GM18867 (cell line): ENCODE data around the gene LPGAT1.

Source experiments
- ATAC-seq: cut with Tn5 transposase; IDR thresholded peaks from one replicate; pipeline ENCODE4 v1.9.1; 2021; ENCODE audit warnings: mild to moderate bottlenecking, moderate library complexity; ENCODE audit not compliant: unreplicated experiment

The LPGAT1 gene

DNA sequence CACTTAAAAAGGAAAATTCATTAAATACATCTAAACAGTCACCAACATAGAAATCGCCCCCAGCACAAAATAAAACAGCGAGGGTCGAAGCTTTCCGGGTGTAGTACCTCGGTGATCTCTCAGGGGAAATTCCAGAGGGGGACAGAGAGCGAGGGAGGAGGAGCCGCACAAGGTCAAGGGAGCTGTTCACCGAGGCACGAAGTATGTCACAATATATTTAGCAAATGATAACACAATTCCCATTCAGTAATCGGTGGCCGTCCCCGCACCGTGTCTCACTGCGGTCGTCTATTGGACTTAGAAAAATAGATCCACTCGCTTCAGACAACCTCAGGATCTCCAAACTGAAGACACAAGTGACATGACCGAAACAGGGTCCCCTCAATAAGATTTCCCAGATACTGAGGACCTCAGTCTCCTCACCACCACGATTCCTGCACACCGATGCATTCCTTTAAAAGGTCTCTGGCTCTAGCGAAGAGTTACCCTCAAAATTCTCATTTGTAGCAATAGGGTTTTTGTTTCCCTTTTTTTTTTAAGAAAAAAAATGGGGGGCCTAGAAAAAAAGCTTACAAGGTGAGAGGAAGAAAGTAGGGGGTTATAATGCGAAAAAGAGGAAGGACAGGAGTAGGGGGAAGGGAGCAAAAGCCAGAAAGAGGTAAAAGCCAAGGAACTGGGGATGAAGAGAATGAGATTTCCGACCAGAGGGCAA is 1.1 kb downstream of the LPGAT1 start:
- ATAC-seq, result no peak

- ATAC-seq, result no peak
Observed at GRCh38 chr1:211828584-211829342, 1.8 kb downstream of the LPGAT1 start.

DNA sequence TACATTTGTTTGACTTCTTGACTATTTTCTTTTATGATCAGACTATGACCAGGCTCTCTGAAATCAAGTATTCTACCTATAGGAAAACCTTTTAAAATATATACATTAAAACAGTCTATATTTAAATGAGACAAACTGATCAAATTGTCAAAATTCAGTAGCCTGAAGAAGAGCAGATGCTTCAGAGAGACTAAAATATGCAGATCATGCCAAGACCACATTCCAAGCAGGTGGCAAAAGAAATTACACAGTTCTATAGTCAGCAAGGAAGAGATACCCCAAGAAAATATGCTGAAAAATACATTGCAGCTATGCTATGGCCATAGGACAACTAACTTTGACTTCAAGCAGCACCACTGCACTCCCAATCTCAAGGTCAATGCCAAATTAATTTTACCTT is 3.5 kb downstream of the LPGAT1 start:
- ATAC-seq, result no peak

DNA sequence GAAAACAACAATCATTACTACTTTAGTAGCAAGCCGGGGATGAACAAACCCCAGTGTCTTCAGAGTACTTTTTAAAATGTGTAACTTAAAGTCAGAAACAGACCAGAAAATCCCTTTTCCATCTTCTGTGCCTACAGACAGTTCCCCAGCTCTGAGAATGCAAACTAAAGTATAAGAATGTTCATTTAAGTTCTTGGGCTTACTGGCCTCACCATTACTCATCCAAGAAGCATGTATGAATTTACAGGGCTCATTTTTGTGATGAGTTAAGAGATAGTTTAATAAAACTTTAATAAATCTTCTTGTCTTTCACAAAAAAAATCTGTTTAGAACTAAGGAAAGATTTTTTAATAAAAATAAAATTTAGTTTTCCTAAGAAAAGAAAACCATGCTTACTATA is 4.6 kb downstream of the LPGAT1 start:
- ATAC-seq, result no peak

- ATAC-seq, result no peak
Observed at GRCh38 chr1:211822677-211823407, 7.7 kb downstream of the LPGAT1 start.

- no peak for ATAC-seq
Observed at GRCh38 chr1:211816586-211816985, 14.0 kb downstream of the LPGAT1 start.

DNA sequence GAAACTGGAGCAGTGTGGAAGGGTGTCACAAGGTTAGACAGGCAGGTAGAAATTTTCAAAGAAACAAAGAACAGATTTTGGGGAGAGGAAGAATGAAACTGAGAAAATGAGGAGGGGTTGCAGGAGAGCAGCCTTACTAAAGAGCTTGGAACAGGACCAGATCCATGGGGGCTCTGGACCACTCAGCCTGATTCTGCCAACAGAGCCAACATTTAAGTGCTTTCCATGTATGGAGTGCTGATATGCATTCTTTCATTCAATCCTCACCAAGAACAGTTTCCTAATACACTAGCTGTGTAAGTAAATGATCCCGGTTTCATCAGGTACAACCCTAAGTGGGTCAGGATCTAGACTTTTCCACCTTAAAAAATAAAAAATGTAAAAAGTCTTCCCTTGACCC is 16.2 kb downstream of the LPGAT1 start:
- no peak for ATAC-seq

GRCh38 chr1:211813590-211813989 is 17.0 kb downstream of the LPGAT1 start:
- no peak for ATAC-seq

DNA sequence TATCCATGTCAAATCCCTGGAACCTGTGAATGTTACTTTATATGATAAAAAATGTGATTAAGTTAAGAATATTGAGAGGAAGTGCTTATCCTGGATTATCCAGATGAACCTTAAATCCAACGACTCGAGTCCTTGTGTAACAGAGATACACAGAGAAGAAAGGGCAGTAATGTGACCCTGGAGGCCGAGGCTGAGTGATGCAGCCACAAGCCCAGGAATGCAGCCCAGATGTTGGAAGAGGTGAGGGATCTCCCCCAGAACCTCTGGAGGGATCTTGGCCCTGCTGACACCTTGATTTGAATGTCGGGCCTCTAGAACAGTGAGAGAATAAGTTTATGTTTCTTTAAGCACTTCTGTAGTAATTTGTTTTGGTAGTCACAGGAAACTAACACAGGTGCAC is 18.0 kb downstream of the LPGAT1 start:
- ATAC-seq, result no peak

DNA sequence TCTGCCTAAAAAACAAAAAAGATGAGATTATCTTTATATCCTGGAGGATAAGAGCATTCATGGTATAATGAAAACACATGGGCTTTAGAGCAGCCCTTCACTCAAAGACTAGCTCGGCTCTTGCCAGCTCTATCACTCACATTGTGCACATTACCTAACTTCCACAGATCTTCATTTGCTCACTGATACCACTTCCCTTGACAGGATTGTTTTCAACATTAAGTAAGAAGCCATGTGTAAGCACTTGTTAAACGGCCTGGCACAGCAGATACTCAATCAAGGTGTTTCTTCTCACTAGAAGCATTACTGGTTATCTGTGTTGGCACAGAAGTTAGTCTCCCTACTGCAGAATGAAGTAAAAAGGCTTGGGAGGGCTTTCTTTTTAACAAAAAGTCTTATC is 18.7 kb downstream of the LPGAT1 start:
- ATAC-seq, result no peak

- no peak for ATAC-seq
Observed at GRCh38 chr1:211811126-211811525, 19.4 kb downstream of the LPGAT1 start.

DNA sequence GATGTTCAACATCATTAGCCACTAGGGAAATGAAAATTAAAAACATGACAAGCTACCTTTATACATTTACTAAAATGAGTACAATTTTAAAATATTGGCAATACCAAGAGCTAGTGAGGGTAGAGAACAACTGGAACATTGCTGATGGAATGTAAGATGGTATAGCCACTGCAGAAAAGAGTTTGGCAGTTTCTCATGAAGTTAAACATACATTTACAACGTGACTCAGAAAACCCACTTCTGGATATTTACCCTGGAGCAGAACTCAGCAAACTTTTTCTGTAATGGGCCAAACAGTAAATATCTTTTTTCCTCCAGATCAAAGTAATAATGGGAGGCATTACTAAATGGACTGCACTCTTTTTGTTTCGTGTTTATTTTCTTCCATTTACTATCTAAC is 22.1 kb downstream of the LPGAT1 start:
- no peak for ATAC-seq

GRCh38 chr1:211804915-211805314 is 25.6 kb downstream of the LPGAT1 start:
- ATAC-seq, result no peak

DNA sequence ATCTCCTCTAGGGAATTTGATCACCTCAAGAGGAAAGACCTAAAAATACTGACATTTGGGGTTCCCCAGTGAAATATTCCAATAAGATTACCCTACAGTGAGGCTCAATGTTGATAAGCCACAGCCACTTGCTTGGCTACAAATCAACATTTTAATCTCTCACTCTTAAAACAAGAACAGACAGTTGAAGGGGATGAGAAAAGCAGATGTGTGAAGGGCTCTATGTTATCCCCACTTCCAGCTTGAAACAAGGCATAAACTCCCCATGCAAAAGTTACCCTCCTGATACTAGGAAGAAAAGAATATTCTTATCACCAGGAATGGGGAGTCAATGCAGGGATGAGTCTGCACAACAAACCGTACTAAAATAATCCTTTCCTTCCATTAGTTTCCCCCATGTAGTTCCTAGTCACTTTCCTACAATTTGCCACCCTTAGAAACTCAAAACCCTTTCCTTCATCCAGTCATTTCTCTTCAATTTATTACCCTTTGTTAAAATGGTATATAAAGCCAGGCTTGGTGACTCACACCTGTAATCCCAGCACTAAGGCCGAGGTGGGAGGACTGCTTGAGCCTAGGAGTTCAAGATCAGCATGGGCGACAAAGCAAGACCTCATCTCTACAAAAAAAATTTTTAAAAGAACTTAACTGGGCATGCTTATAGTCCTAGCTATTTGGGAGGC is 29.5 kb downstream of the LPGAT1 start:
- no peak for ATAC-seq

- no peak for ATAC-seq
Observed at GRCh38 chr1:211797994-211798393, 32.6 kb downstream of the LPGAT1 start.

DNA sequence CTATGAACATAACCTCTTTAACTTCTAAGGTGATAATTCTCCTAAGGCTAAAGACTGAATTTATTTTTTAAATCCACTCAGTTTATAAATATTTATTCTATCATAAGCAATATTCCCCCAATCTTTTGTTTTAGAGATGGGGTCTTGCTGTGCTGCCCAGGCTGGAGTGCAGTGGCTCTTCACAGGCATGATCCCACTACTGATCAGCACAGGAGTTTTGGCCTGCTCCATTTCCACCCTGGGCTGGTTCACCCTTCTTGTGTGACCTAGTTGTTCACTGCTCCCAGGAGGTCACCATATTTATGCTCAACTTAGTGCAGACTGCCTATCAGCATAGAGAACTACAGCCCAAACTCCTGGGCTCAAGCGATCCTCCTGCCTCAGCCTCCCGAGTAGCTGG is 38.6 kb downstream of the LPGAT1 start:
- ATAC-seq, result no peak

DNA sequence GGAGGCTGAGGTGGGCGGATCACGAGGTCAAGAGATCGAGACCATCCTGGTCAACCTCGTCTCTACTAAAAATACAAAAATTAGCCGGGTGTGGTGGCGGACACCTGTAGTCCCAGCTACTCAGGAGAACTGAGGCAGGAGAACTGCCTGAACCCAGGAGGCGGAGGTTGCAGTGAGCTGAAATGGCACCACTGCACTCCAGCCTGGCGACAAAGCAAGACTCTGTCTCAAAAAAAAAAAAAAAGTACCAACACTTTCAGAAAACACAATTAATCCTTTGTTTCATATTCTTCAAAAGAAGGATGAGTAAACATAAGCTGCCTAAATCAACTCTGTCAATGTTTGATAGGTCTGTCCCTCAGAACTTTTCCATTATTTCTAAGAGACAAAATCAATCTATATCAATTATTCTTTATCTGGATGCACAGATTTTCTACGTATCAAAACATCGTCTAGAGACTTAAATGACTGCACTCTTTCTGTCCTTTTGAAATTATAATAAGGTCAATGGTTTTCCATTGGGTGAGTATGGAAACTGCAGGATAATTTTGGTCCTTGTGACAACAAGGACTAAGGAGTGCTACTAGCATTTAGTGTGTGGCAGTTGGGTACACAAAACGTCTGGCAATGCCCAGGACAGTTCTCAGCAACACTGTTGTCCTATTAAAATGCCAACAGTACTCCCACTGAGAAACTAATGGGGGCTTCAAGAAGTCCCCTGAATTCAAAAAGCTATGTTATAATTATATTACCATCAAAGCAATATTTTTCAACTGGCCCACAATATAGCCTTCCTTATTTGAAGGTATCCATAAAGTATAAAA is 40.7 kb downstream of the LPGAT1 start:
- no peak for ATAC-seq

GRCh38 chr1:211788626-211789025 is 41.9 kb downstream of the LPGAT1 start:
- ATAC-seq, result no peak

DNA sequence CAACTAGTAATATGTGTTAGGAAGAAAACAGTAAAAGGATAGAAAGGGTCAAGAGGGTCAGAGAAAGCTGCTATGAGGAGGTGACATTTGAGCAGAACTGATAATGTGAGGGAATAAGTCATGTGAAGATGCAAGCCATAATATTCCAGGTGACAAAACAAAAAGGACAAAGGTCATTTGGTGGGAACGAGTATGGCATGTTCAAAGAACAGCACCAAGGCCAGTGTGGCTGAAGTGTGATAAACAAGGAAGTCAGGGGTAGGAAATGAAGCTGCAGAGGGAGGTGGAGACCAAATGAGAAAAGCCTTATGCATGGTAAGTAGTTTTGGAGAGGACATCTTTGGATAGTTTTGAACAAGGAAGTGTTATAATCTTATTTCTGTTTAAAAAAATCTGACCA is 46.7 kb downstream of the LPGAT1 start:
- no peak for ATAC-seq

DNA sequence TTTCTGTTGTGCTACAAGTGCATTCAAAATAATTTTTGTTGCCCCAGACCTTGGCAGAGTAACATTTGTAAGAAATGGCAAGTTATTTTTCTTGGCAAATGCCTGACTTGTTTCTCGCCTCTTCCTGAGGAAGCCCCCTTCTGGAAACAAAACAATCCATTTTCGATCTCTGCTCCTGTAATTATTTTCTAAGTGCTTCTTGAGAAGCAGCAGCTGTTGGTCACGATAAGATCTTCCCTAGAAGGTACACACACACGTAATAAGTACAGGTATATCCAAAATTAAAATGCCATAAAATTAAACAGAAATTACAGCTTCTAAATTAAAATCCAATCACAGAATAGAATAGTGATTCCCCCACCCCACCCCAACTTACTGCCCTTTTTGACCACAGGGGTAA is 47.3 kb downstream of the LPGAT1 start:
- no peak for ATAC-seq
